Transverse colon (tissue), 4 donors: ENCODE measurements around the gene IL18BP. TPM values are rescaled to one million over a fixed set of nuclear protein-coding genes. Genes with fewer than 3 reads are reported as not detected.

Source experiments
- DNase-seq: peaks from one replicate; pipeline ENCODE4 v3.0.0-alpha.2; 2019
- H3K27ac ChIP-seq, 4 donors: fragments of 200-600 bp; sonication (generic); 2 replicates each; pipeline ENCODE4 v1.5.1; 2016 to 2018; ENCODE audit warnings: inconsistent platforms in 4 of 4
- H3K27me3 ChIP-seq: fragments of 200-600 bp; sonication (generic); 2 replicates; pipeline ENCODE4 v1.5.1; 2017; ENCODE audit warnings: inconsistent platforms
- H3K36me3 ChIP-seq, 4 donors: fragments of 200-600 bp; sonication (generic); 2 replicates each; pipeline ENCODE4 v1.5.1; 2017 to 2019; ENCODE audit warnings: inconsistent platforms in 4 of 4
- H3K4me1 ChIP-seq, 4 donors: fragments of 200-600 bp; sonication (generic); 2 replicates each; pipeline ENCODE4 v1.5.1; 2017 to 2020; ENCODE audit warnings: inconsistent platforms in 4 of 4
- H3K4me3 ChIP-seq, 4 donors: fragments of 200-600 bp; sonication (generic); 1 replicate in 1 of 4; 2 replicates in 3 of 4; pipeline versions ENCODE4 v1.5.1 to v1.6.1; 2017 to 2019; ENCODE audit warnings: inconsistent platforms in 4 of 4
- H3K9me3 ChIP-seq, 2 donors: fragments of 200-600 bp; sonication (generic); 2 replicates each; pipeline ENCODE4 v1.5.1; 2017 to 2019; ENCODE audit warnings: inconsistent platforms in 2 of 2
- CTCF ChIP-seq, 5 experiments: fragments of 200-600 bp in 3 of 5; fragments of 450-650 bp in 2 of 5; sonication (generic) in 3 of 5; IDR thresholded peaks; 1 replicate in 2 of 5; 2 replicates in 3 of 5; pipeline ENCODE4 v1.5.1; 2016 to 2017; ENCODE audit warnings: antibody characterized with exemption in 5 of 5, inconsistent platforms in 3 of 5, mild to moderate bottlenecking in 2 of 5, moderate library complexity in 1 of 5
- EP300 ChIP-seq: sonication (generic); formaldehyde crosslinking; IDR thresholded peaks from one replicate; pipeline ENCODE4 v1.6.1; 2017; ENCODE audit warnings: antibody characterized with exemption, low read depth
- POLR2A ChIP-seq: fragments of 450-650 bp; IDR thresholded peaks from one replicate; pipeline ENCODE4 v1.6.1; 2016; ENCODE audit warnings: antibody characterized with exemption, mild to moderate bottlenecking, moderate library complexity
- POLR2AphosphoS5 ChIP-seq, 3 donors: sonication (generic); formaldehyde crosslinking; IDR thresholded peaks; one replicate each; pipeline ENCODE4 v1.6.1; 2016; ENCODE audit warnings: antibody characterized with exemption in 3 of 3
- WGBS, 2 donors: methylation state at CpG; one replicate each; pipeline ENCODE4 v1.1.5; 2018; ENCODE audit warnings: low coverage in 1 of 2; 5-methylcytosine and 5-hydroxymethylcytosine counted together
- in situ Hi-C, 4 donors: fragments of 200-750 bp; cut with MboI; loops; one replicate each; pipeline versions ENCODE4 v1.15.0 to v1.15.1; 2017; ENCODE audit warnings: low sequenced_read_pairs in 3 of 4, low pct_ligation_motif_present in 1 of 4, low pct_unique_long_range_greater_than_20kb in 1 of 4
- intact Hi-C: fragments of 100-400 bp; cut with DNase I; formaldehyde crosslinking; loops from one replicate; pipeline ENCODE4 v1.15.1; 2023; ENCODE audit warnings: low total_unique reads
- total RNA-seq, 4 donors: library from RNA; depleted of rRNA; stranded (reverse); fragments of >200 nt; gene quantifications; one replicate each; pipeline ENCODE4 v1.1.0, GENCODE V29; 2016

The IL18BP gene
- total RNA-seq, 4 donors from 2014 or later: 7.4 to 29.9 (median 14.5) TPM

- Histone ChIP-seq H3K4me1 (peaks cover 2 to 25% (median 12%) of the 10 kb centered on the region in 4 donors), H3K27ac (peak overlapping the region in 2 of 4 donors; percentile 45 to 69), H3K4me3 (no peak overlapping the region), H3K36me3 (peaks cover 2 to 93% (median 49%) of the 10 kb centered on the region in 4 donors), H3K27me3 (no peaks in the 10 kb centered on the region), H3K9me3 (no peaks in the 10 kb centered on the region)
- 91% methylated on average over 5 of the region's 5 CpGs; no CpG with 5 or more reads in 1 of the 2 donors for WGBS, 2 donors
- no peak for DNase-seq
- intact Hi-C loops (no loop called here), in situ Hi-C loops (no loop called here)
- TF ChIP-seq POLR2A (no peak), EP300 (no peak), CTCF (IDR thresholded peaks at IDR 0.05) (no peak), POLR2AphosphoS5 (IDR thresholded peaks at IDR 0.05) (no peak)
Measured at GRCh38 chr11:72012091-72012630, 13.5 kb downstream of the IL18BP start.

GRCh38 chr11:72012897-72013721 lies 14.4 kb downstream of the IL18BP start:
- TF ChIP-seq POLR2AphosphoS5 (IDR thresholded peaks at IDR 0.05): peak in 1 of 3 donors; percentile 30
- TF ChIP-seq POLR2A: no peak
- Histone ChIP-seq H3K9me3 (no peaks in the 10 kb centered on the region), H3K4me3 (no peak overlapping the region), H3K36me3 (peaks cover 2 to 93% (median 49%) of the 10 kb centered on the region in 4 donors), H3K27ac (peak overlapping the region in 3 of 4 donors; percentile 21 to 69 (median 45)), H3K4me1 (peaks cover 2 to 25% (median 12%) of the 10 kb centered on the region in 4 donors), H3K27me3 (no peaks in the 10 kb centered on the region)
- WGBS, 2 donors: 79% methylated on average over 31 of the region's 33 CpGs; no CpG with 5 or more reads in 1 of the 2 donors
- intact Hi-C loops: no loop called here
- no peak for DNase-seq
- in situ Hi-C loops: no loop called here

- intact Hi-C loops: no loop called here
- peak overlapping the region in 3 of 4 donors; percentile 21 to 69 (median 45) for H3K27ac ChIP-seq
Measured at GRCh38 chr11:72013765-72014711, 15.3 kb downstream of the IL18BP start.

More at GRCh38 chr11:72013765-72014711, 15.3 kb downstream of the IL18BP start:
- in situ Hi-C loops: no loop called here
- no peak overlapping the region for H3K4me3 ChIP-seq
- TF ChIP-seq POLR2AphosphoS5 (IDR thresholded peaks at IDR 0.05) (no peak), POLR2A (no peak), CTCF (IDR thresholded peaks at IDR 0.05) (no peak), EP300 (no peak)
- WGBS, 2 donors: 73 to 87% methylated on average over 6 to 38 of the region's 38 CpGs
- peaks cover 2 to 25% (median 12%) of the 10 kb centered on the region in 4 donors for H3K4me1 ChIP-seq
- DNase-seq: no peak
- no peaks in the 10 kb centered on the region for H3K9me3 ChIP-seq
- peaks cover 4 to 93% (median 48%) of the 10 kb centered on the region in 4 donors for H3K36me3 ChIP-seq
- H3K27me3 ChIP-seq: no peaks in the 10 kb centered on the region
